Measurements from ENCODE around the gene RBBP8. TPM values are rescaled to one million over a fixed set of nuclear protein-coding genes. Genes with fewer than 3 reads are reported as not detected.

Gene RBBP8
- total and polyA plus RNA-seq, 4 donors, result 9.4 to 31.1 (median 14.4) TPM

- H3K27ac ChIP-seq (ENCODE audit: low read depth in 1 of 2, low read length in 2 of 2), result no peak overlapping the region
- H3K27me3 ChIP-seq (ENCODE audit: control insufficient read depth in 1 of 2, insufficient read depth in 2 of 2, low read length in 1 of 2), result no peaks in the 10 kb centered on the region
- H3K9me3 ChIP-seq (ENCODE audit: control insufficient read depth, low read length), result no peaks in the 10 kb centered on the region
- ATAC-seq (ENCODE audit: low FRiP score) (no peak), DNase-seq (no peak)
- no peaks in the 10 kb centered on the region for H3K4me1 ChIP-seq (ENCODE audit: control insufficient read depth in 1 of 2, insufficient read depth in 2 of 2, low read length in 2 of 2)
- WGBS, 2 donors, result 92 to 98% methylated on average over 9 of the region's 9 CpGs
- no peak overlapping the region for H3K4me3 ChIP-seq (ENCODE audit: low read length in 2 of 2)
- intact Hi-C loops (cut with DNase I), result no loop called here
- no peaks in the 10 kb centered on the region for H3K36me3 ChIP-seq (ENCODE audit: control insufficient read depth in 1 of 2, insufficient read depth in 2 of 2, low read length in 1 of 2)
Measured at GRCh38 chr18:23072079-23072478, 139.0 kb downstream of the RBBP8 start.

GRCh38 chr18:23073996-23074606 lies 141.0 kb downstream of the RBBP8 start:
- H3K4me3 ChIP-seq (ENCODE audit: low read length in 2 of 2), result no peak overlapping the region
- H3K36me3 ChIP-seq (ENCODE audit: control insufficient read depth in 1 of 2, insufficient read depth in 2 of 2, low read length in 1 of 2), result no peaks in the 10 kb centered on the region
- no peaks in the 10 kb centered on the region for H3K4me1 ChIP-seq (ENCODE audit: control insufficient read depth in 1 of 2, insufficient read depth in 2 of 2, low read length in 2 of 2)
- intact Hi-C loops (cut with DNase I), result no loop called here
- DNase-seq (no peak), ATAC-seq (ENCODE audit: low FRiP score) (no peak)
- no peaks in the 10 kb centered on the region for H3K27me3 ChIP-seq (ENCODE audit: control insufficient read depth in 1 of 2, insufficient read depth in 2 of 2, low read length in 1 of 2)
- H3K27ac ChIP-seq (ENCODE audit: low read depth in 1 of 2, low read length in 2 of 2), result no peak overlapping the region
- no peaks in the 10 kb centered on the region for H3K9me3 ChIP-seq (ENCODE audit: control insufficient read depth, low read length)
- WGBS, 2 donors, result 30 to 34% methylated on average over 8 of the region's 8 CpGs

Other genes with a start within 250 kb of the RBBP8 start
- 10 to 100 TPM in 1 of 2 donors, 1 to 10 TPM in 1; 9.9 to 25.7 TPM for gene CABLES1, start 202.2 kb downstream of the RBBP8 start, total RNA-seq
- 10 to 100 TPM; 10.4 to 12.4 TPM for gene CABLES1, start 202.2 kb downstream of the RBBP8 start, polyA plus RNA-seq